ENCODE data around the gene STX18. TPM values are rescaled to one million over a fixed set of nuclear protein-coding genes. Genes with fewer than 3 reads are reported as not detected.

Gene STX18
- total RNA-seq, 1 experiment from 2014 or later, result 20.9 TPM

DNA sequence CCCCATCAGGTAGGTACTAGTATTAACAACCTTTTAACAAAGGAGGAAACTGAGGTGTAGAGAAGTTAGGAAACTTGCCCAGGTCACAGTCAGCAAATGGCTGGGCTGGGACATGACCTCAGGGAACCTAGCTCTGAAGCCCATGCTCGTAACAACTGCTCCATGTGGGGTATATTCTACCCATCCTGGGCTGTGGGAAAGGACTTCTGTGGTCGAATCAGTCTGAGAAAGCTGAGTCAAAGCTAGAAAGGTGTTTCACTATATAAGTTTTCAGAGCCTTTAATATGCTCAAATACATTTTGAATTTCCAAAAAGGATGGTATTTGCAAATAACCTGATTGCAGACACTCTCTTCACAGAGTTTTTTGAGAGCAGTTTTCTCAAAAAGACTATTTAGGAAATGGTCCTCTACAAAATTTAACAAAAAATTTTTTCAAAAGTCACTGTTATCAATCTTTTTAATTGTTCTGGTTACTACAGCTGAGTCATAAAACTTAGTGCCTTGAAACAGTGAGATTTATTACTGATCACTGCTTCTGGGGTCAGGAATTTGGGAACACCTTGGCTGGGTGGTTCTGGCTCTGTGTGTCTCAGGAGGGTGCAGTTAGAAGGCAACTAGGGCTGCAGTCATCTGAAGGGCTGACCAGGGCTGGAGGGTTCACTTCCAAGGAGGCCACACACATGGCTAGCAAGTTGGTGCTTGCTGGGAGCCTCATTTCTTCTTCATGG, 101.4 kb downstream of the STX18 start:
- no peaks in the 10 kb centered on the region for H3K27me3 Mint-ChIP-seq (ENCODE audit: low read depth)

More for the DNA sequence above, 101.4 kb downstream of the STX18 start:
- no peaks in the 10 kb centered on the region for H3K79me2 ChIP-seq (ENCODE audit: insufficient read depth, low read length)
- H3K9me3 ChIP-seq (ENCODE audit: control insufficient read depth, low read depth, low read length), result no peaks in the 10 kb centered on the region
- H4K91ac ChIP-seq (ENCODE audit: insufficient read length, low read depth, low read length), result no peak overlapping the region
- Mint-ChIP-seq H3K27ac (no peak overlapping the region), H3K4me1 (peaks cover 7 to 9% of the 10 kb centered on the region in 2 experiments; a peak in 3 of 4 replicates), H3K36me3 (ENCODE audit: insufficient read depth in 1 of 3, low read depth in 3 of 3) (peaks cover 8 to 9% (median 8%) of the 10 kb centered on the region in 3 experiments; a peak in 4 of 7 replicates), H3K4me3 (no peak overlapping the region), H3K9me3 (no peaks in the 10 kb centered on the region; a peak in 2 of 5 replicates)
- H3K79me1 ChIP-seq (ENCODE audit: insufficient read depth, low read depth, low read length, poor library complexity, severe bottlenecking), result no peaks in the 10 kb centered on the region
- no CpG with 5 or more reads among the region's 2 CpGs for WGBS (ENCODE audit: extremely low coverage, insufficient read length, low lambda C conversion rate)
- no peaks in the 10 kb centered on the region for H4K20me1 ChIP-seq (ENCODE audit: control insufficient read depth, insufficient read depth, insufficient read length)
- no peak overlapping the region for H4K5ac ChIP-seq (ENCODE audit: insufficient read length, low read depth, low read length)
- H3K18ac ChIP-seq (ENCODE audit: insufficient read length, low read depth, low read length), result no peak overlapping the region
- H3K4me1 ChIP-seq (ENCODE audit: insufficient read depth, low read length), result no peaks in the 10 kb centered on the region
- H2BK20ac ChIP-seq (ENCODE audit: low read depth, low read length, poor library complexity, severe bottlenecking), result no peak overlapping the region
- no peak overlapping the region for H3K4ac ChIP-seq (ENCODE audit: low read depth, low read length)
- H3K27me3 ChIP-seq (ENCODE audit: insufficient read depth, low read length), result no peaks in the 10 kb centered on the region
- no peaks in the 10 kb centered on the region for H3K23me2 ChIP-seq (ENCODE audit: insufficient read length, low read depth, low read length, poor library complexity, severe bottlenecking)
- no peak overlapping the region for H3K14ac ChIP-seq (ENCODE audit: insufficient read depth, low read length)
- H2AK5ac ChIP-seq (ENCODE audit: insufficient read length, low read length), result no peak overlapping the region
- no peak overlapping the region for H3K27ac ChIP-seq (ENCODE audit: insufficient read length, low read depth, low read length)
- TF ChIP-seq, protein P1, sequence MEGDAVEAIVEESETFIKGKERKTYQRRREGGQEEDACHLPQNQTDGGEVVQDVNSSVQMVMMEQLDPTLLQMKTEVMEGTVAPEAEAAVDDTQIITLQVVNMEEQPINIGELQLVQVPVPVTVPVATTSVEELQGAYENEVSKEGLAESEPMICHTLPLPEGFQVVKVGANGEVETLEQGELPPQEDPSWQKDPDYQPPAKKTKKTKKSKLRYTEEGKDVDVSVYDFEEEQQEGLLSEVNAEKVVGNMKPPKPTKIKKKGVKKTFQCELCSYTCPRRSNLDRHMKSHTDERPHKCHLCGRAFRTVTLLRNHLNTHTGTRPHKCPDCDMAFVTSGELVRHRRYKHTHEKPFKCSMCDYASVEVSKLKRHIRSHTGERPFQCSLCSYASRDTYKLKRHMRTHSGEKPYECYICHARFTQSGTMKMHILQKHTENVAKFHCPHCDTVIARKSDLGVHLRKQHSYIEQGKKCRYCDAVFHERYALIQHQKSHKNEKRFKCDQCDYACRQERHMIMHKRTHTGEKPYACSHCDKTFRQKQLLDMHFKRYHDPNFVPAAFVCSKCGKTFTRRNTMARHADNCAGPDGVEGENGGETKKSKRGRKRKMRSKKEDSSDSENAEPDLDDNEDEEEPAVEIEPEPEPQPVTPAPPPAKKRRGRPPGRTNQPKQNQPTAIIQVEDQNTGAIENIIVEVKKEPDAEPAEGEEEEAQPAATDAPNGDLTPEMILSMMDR (conservative IDR thresholded peaks at IDR 0.05), result no peak
- no peak overlapping the region for H3K56ac ChIP-seq (ENCODE audit: insufficient read length, low read depth, low read length)
- H3K23ac ChIP-seq (ENCODE audit: insufficient read length, low read depth, low read length), result no peak overlapping the region
- H2BK12ac ChIP-seq (ENCODE audit: insufficient read length, low read depth, low read length), result no peak overlapping the region
- no peak for DNase-seq
- H2BK5ac ChIP-seq (ENCODE audit: insufficient read length, low read length), result no peak overlapping the region
- no peak overlapping the region for H2BK120ac ChIP-seq (ENCODE audit: low read depth, low read length, poor library complexity, severe bottlenecking)
- no peak overlapping the region for H3K9ac ChIP-seq (ENCODE audit: extremely low read depth, insufficient read length, low read length)
- H2BK15ac ChIP-seq (ENCODE audit: low read depth, low read length), result no peak overlapping the region
- H2AFZ ChIP-seq (ENCODE audit: low read length), result no peak overlapping the region
- no peak overlapping the region for H3T11ph ChIP-seq (ENCODE audit: low read length)
- H3K4me2 ChIP-seq (ENCODE audit: insufficient read depth, insufficient read length, low read length), result no peak overlapping the region
- H4K8ac ChIP-seq (replicated peaks; ENCODE audit: insufficient read length, low read depth, low read length), result no peak overlapping the region
